ENCODE results near the gene HAUS1.
"Not testable (repeated sequence)": the region's sequence is repeated elsewhere in the genome, so short reads cannot be mapped to it uniquely, and the experiment has no call there.

The HAUS1 gene

GRCh38 chr18:46164502-46164901 lies 60.3 kb downstream of the HAUS1 start:
- H3K4ac ChIP-seq (ENCODE audit: low read depth, low read length); H3K27me3 ChIP-seq (ENCODE audit: insufficient read depth, low read length); H2AFZ ChIP-seq (ENCODE audit: insufficient read depth, low read length, poor library complexity); DNase-seq; H4K8ac ChIP-seq (ENCODE audit: low read depth, low read length); H3K9ac ChIP-seq (ENCODE audit: low read length); H3K79me1 ChIP-seq (ENCODE audit: low read length); H2BK12ac ChIP-seq (ENCODE audit: low read length); H4K91ac ChIP-seq (ENCODE audit: low read depth, low read length); H3K27ac ChIP-seq (ENCODE audit: low read depth, low read length); H3K18ac ChIP-seq (ENCODE audit: low read length); H2BK5ac ChIP-seq (ENCODE audit: low read depth, low read length, poor library complexity); H3K9me3 ChIP-seq (ENCODE audit: insufficient read depth, low read depth, low read length); H3K79me2 ChIP-seq (ENCODE audit: control insufficient read depth, insufficient read depth, low read length, poor library complexity); H2AK5ac ChIP-seq (ENCODE audit: low read length); H3K4me2 ChIP-seq (ENCODE audit: low read length); H4K12ac ChIP-seq (ENCODE audit: low read depth, low read length); H3K14ac ChIP-seq (ENCODE audit: low read length); H3K36me3 ChIP-seq (ENCODE audit: control insufficient read depth in 1 of 2, insufficient read depth in 2 of 2, low read length in 2 of 2); H3K23ac ChIP-seq (ENCODE audit: low read length); H2BK120ac ChIP-seq (ENCODE audit: insufficient read depth, low read length, poor library complexity); H3K4me3 ChIP-seq (ENCODE audit: low read depth, low read length): not testable (repeated sequence)
- H3K4me1 ChIP-seq (ENCODE audit: control insufficient read depth in 1 of 2, insufficient read depth in 2 of 2, low read length in 2 of 2): peaks cover 4 to 10% of the 10 kb centered on the region in 2 experiments
- WGBS (ENCODE audit: extremely low coverage, insufficient coverage, insufficient read length): no CpG with 5 or more reads among the region's 4 CpGs

GRCh38 chr18:46164920-46165319 lies 60.7 kb downstream of the HAUS1 start:
- Histone ChIP-seq H4K8ac (ENCODE audit: low read depth, low read length) (no peak overlapping the region), H3K4me2 (ENCODE audit: low read length) (no peak overlapping the region), H3K4ac (ENCODE audit: low read depth, low read length) (no peak overlapping the region), H3K9me3 (ENCODE audit: insufficient read depth, low read depth, low read length) (no peaks in the 10 kb centered on the region), H3K36me3 (ENCODE audit: control insufficient read depth in 1 of 2, insufficient read depth in 2 of 2, low read length in 2 of 2) (no peaks in the 10 kb centered on the region), H3K27me3 (ENCODE audit: insufficient read depth, low read length) (no peaks in the 10 kb centered on the region), H3K4me1 (ENCODE audit: control insufficient read depth in 1 of 2, insufficient read depth in 2 of 2, low read length in 2 of 2) (peaks cover 8 to 14% of the 10 kb centered on the region in 2 experiments), H3K23ac (ENCODE audit: low read length) (no peak overlapping the region), H3K9ac (ENCODE audit: low read length) (no peak overlapping the region), H3K79me2 (ENCODE audit: control insufficient read depth, insufficient read depth, low read length, poor library complexity) (no peaks in the 10 kb centered on the region), H4K12ac (ENCODE audit: low read depth, low read length) (no peak overlapping the region), H2BK5ac (ENCODE audit: low read depth, low read length, poor library complexity) (no peak overlapping the region), H2BK120ac (ENCODE audit: insufficient read depth, low read length, poor library complexity) (no peak overlapping the region), H4K91ac (ENCODE audit: low read depth, low read length) (no peak overlapping the region), H2BK12ac (ENCODE audit: low read length) (no peak overlapping the region), H2AK5ac (ENCODE audit: low read length) (no peak overlapping the region), H3K79me1 (ENCODE audit: low read length) (no peaks in the 10 kb centered on the region), H3K14ac (ENCODE audit: low read length) (no peak overlapping the region), H3K18ac (ENCODE audit: low read length) (no peak overlapping the region), H3K4me3 (ENCODE audit: low read depth, low read length) (no peak overlapping the region), H3K27ac (ENCODE audit: low read depth, low read length) (no peak overlapping the region), H2AFZ (ENCODE audit: insufficient read depth, low read length, poor library complexity) (no peak overlapping the region)
- no CpG with 5 or more reads among the region's 13 CpGs for WGBS (ENCODE audit: extremely low coverage, insufficient coverage, insufficient read length)
- no peak for DNase-seq

- Histone ChIP-seq H2BK12ac (ENCODE audit: low read length) (no peak overlapping the region), H3K79me1 (ENCODE audit: low read length) (no peaks in the 10 kb centered on the region), H3K79me2 (ENCODE audit: control insufficient read depth, insufficient read depth, low read length, poor library complexity) (no peaks in the 10 kb centered on the region), H3K36me3 (ENCODE audit: control insufficient read depth in 1 of 2, insufficient read depth in 2 of 2, low read length in 2 of 2) (no peaks in the 10 kb centered on the region), H3K9me3 (ENCODE audit: insufficient read depth, low read depth, low read length) (no peaks in the 10 kb centered on the region), H3K27me3 (ENCODE audit: insufficient read depth, low read length) (no peaks in the 10 kb centered on the region), H3K27ac (ENCODE audit: low read depth, low read length) (no peak overlapping the region), H3K4me2 (ENCODE audit: low read length) (no peak overlapping the region), H3K9ac (ENCODE audit: low read length) (no peak overlapping the region), H4K12ac (ENCODE audit: low read depth, low read length) (no peak overlapping the region), H3K4ac (ENCODE audit: low read depth, low read length) (no peak overlapping the region), H4K91ac (ENCODE audit: low read depth, low read length) (no peak overlapping the region), H3K14ac (ENCODE audit: low read length) (no peak overlapping the region), H2AK5ac (ENCODE audit: low read length) (no peak overlapping the region), H2AFZ (ENCODE audit: insufficient read depth, low read length, poor library complexity) (no peak overlapping the region), H3K23ac (ENCODE audit: low read length) (no peak overlapping the region), H2BK5ac (ENCODE audit: low read depth, low read length, poor library complexity) (no peak overlapping the region), H2BK120ac (ENCODE audit: insufficient read depth, low read length, poor library complexity) (no peak overlapping the region), H4K8ac (ENCODE audit: low read depth, low read length) (no peak overlapping the region), H3K4me3 (ENCODE audit: low read depth, low read length) (no peak overlapping the region), H3K18ac (ENCODE audit: low read length) (no peak overlapping the region), H3K4me1 (ENCODE audit: control insufficient read depth in 1 of 2, insufficient read depth in 2 of 2, low read length in 2 of 2) (peaks cover 8 to 17% of the 10 kb centered on the region in 2 experiments)
- no peak for DNase-seq
- no CpG with 5 or more reads among the region's 6 CpGs for WGBS (ENCODE audit: extremely low coverage, insufficient coverage, insufficient read length)
Observed at GRCh38 chr18:46166261-46166970, 62.2 kb downstream of the HAUS1 start.

GRCh38 chr18:46167971-46168370 lies 63.8 kb downstream of the HAUS1 start:
- Histone ChIP-seq H3K27ac (ENCODE audit: low read depth, low read length) (no peak overlapping the region), H3K4me2 (ENCODE audit: low read length) (no peak overlapping the region), H4K91ac (ENCODE audit: low read depth, low read length) (no peak overlapping the region), H3K79me2 (ENCODE audit: control insufficient read depth, insufficient read depth, low read length, poor library complexity) (no peaks in the 10 kb centered on the region), H3K9me3 (ENCODE audit: insufficient read depth, low read depth, low read length) (no peaks in the 10 kb centered on the region), H3K23ac (ENCODE audit: low read length) (no peak overlapping the region), H3K27me3 (ENCODE audit: insufficient read depth, low read length) (no peaks in the 10 kb centered on the region), H3K4ac (ENCODE audit: low read depth, low read length) (no peak overlapping the region), H4K8ac (ENCODE audit: low read depth, low read length) (no peak overlapping the region), H2AK5ac (ENCODE audit: low read length) (no peak overlapping the region), H3K18ac (ENCODE audit: low read length) (no peak overlapping the region), H3K79me1 (ENCODE audit: low read length) (no peaks in the 10 kb centered on the region), H3K4me3 (ENCODE audit: low read depth, low read length) (no peak overlapping the region), H3K9ac (ENCODE audit: low read length) (no peak overlapping the region), H4K12ac (ENCODE audit: low read depth, low read length) (no peak overlapping the region), H3K36me3 (ENCODE audit: control insufficient read depth in 1 of 2, insufficient read depth in 2 of 2, low read length in 2 of 2) (no peaks in the 10 kb centered on the region), H2BK120ac (ENCODE audit: insufficient read depth, low read length, poor library complexity) (no peak overlapping the region), H3K14ac (ENCODE audit: low read length) (no peak overlapping the region), H2AFZ (ENCODE audit: insufficient read depth, low read length, poor library complexity) (no peak overlapping the region), H3K4me1 (ENCODE audit: control insufficient read depth in 1 of 2, insufficient read depth in 2 of 2, low read length in 2 of 2) (peaks cover 8 to 19% of the 10 kb centered on the region in 2 experiments), H2BK5ac (ENCODE audit: low read depth, low read length, poor library complexity) (no peak overlapping the region), H2BK12ac (ENCODE audit: low read length) (no peak overlapping the region)
- DNase-seq: no peak
- WGBS (ENCODE audit: extremely low coverage, insufficient coverage, insufficient read length): no CpG with 5 or more reads among the region's 9 CpGs
